Pons (tissue), 1 donor: ENCODE data around the gene ZNF77.
"Not testable (repeated sequence)": the region's sequence is repeated elsewhere in the genome, so short reads cannot be mapped to it uniquely, and the experiment has no call there.

Experiments
- DNase-seq: peaks from one replicate; pipeline ENCODE4 v3.0.0-alpha.2; 2016; ENCODE audit warnings: low spot score

The ZNF77 gene

DNA sequence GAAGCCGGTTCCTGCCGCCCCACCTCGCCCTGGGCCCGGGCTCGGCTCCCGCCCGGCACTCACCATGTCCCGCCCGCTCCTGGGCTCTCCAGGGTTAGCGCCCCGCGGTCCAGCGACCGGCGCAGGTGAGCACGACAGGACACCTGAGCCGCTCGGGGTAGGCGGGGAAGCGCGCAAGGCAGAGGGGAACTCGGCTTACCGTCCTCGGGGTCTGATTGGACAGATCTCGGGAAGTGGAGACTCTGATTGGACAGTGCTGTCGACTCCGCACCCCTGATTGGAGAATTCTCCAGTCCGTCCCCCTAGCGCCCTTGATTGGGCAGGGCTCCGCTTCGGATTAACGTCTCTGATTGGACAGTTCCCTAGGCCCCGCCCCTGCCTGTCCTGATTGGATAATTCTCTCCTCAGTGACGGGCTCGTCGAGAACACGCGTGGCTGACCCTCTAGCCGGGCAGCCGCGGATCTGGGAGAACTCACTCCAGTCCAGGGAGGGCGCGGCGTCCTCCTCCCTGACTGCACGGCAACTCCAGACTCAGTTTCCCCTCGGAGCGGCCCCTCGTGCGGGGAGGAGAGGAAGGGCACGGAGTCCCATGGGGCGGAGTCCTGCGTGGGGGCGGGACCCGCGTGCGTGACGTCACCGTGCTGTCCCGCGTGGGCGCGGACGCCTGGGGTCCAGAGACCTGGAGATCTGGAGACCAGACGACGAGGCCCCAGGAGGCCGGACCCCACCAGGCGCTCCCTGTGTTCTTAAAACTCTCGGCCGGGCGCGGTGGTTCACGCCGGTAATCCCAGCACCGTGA, at the start of gene ZNF77:
ZNF77 (minus strand) TSS at position 197 of the 800 bp plus-strand sequence; CDS start at position 66, 131 bp downstream.
- peak; percentile 99 for DNase-seq

DNA sequence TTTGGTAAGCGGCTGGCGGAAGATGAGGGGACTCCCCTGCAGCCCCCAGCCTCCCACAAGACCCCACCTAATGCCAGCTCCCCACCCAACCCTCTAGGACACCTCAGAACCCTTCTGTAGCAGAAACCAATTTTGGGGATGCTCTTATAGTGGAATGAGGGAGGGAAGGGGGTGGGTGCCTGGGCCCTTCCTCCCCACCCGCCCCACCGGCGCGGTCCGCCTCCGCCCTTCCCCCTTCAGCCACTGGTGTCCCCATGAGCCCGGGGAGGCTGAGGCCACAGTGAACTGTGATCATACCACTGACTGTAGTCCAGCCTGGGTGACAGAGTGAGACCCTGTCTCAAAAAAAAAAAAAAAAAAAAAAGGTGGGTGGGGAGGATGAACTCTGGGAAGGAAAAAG, 48.8 kb upstream of the ZNF77 start:
- DNase-seq = no peak

DNA sequence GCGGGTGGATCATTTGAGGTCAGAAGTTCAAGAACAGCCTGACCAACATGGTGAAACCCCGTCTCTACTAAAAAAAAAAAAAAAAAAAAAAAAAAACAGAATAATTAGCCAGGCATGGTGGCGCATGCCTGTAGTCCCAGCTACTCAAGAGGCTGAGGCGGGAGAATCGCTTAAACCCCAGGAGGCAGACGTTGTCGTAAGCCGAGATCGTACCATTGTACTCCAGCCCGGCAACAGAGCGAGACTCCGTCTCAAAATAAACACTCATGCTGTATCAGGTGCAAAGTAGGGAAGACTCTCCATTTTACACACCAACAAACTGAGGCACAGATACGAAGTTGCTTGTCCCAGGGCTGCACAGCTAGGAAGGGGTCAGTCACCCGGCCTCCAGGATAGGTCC, 48.2 kb upstream of the ZNF77 start:
- DNase-seq = no peak

DNA sequence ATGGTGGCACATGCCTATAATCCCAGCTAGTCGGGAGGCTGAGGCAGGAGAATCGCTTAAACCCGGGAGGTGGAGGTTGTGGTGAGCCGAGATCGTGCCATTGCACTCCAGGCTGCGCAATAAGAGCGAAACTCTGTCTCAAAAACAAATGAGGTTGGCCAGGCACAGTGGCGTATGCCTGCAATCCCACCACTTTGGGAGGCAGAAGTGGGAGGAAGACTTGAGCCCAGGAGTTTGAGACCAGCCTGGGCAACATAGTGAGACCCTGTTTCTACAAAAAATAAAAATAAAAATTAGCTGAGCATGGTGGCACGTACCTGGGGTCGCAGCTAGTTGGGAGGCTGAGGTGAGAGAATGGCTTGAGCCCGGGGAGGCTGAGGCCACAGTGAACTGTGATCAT, 47.6 kb upstream of the ZNF77 start:
- DNase-seq = not testable (repeated sequence)

DNA sequence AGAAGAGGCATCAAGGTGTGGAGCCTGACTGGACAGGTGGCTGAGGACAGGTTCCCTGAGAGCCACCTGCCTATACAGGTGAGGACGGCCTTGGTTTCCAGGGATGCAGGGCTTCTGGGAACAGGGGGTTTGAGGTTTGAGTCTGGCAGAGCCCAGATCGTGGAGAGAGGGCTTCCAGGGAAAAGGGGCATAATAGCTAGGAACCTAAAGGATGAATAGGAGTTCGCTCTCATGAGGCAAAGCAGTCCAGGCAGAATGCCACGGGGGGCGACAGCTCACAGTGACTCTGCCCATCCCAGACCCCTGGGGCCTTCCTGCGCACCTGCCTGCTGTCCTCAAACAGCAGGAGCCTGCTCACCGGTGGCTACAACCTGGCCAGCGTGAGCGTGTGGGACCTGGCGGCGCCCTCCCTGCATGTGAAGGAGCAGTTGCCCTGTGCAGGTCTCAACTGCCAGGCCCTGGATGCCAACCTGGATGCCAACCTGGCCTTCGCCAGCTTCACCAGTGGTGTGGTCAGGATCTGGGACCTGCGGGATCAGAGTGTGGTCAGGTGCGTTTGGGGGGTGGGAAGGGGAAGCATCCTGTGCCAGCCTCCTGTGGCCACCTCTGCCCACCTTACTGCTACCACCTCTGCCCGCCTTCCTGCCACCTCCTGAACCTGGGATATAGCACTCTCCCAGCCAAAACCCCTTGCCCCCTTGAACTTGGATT, 44.6 kb upstream of the ZNF77 start:
- DNase-seq = no peak

DNA sequence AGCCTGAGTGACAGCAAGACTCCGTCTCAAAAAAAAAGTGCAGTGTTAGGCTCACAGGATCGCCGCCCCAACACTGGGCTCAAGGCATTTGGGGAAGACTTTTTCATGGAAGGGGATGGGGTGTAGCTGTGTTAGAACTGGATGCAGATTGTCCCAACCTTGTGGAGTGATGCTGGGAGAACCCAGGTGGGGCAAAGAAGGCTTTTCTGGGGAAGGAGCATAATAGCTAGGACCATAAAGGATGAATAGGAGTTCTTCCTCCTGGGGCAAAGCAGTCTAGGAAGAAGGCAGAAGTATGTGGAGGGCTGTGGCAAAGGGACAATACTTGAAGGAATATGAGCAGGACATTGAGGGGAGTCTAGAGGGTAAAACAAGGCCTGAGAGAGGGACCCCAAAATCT, 43.8 kb upstream of the ZNF77 start:
- DNase-seq = no peak

DNA sequence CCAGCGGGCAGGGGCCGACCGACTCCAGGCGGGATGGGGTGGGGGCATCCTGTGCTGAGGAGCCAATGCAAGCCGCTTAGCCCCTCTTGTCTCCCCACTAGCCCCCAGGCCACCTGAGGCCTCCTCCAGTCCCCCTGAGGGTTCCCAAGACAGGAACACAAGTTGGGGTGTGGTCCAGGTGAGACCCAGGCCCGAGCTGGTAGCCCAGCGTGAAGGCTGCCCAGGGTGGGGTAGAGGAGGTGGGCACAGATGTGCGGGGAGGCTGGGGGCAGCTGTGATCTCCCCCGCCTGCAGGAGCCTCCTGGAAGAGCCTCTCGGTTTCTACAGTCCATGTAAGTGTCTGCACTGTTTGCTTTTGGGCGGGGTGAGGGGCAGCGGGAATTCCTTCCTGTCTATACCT, 43.0 kb upstream of the ZNF77 start:
- DNase-seq = no peak

DNA sequence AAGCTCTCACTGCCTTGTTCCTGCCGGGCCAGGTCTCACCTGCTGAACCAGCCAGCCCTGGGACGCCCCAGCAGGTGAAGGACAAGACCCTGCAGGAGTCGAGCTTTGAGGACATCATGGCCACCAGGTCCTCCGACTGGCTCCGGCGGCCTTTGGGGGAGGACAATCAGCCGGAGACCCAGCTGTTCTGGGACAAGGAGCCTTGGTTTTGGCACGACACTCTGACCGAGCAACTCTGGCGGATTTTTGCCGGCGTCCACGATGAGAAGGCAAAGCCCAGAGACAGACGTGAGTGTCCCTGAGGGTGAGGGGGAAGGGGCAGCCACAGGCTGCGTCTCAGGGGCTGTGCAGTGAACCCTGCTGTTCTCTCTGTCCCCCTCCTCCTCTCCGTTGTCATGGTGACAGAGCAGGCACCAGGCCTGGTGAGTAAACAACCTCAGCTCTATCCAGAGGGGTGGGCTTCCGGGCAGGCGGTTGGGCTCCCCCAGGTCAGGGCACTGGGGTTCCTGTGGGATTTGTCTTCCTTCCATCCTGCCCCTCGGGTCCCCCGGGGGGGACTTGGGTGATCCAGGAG, 42.3 kb upstream of the ZNF77 start:
- DNase-seq = no peak

DNA sequence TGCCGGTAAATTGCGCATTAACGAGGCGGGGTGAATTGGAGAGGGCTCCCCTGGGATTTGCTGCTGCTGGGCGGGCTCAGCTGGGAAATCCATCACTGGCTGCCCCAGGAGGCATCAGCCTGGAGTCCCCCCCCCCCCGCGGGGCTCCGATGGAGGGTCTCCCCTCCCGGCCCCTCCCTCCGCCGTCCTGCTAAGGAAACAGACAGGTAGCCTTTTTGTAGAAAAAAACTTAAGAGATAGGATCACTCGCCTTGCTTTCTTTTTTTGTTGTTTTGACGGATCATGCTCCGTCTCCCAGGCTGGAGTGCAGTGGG, 39.4 kb upstream of the ZNF77 start:
- DNase-seq = no peak

DNA sequence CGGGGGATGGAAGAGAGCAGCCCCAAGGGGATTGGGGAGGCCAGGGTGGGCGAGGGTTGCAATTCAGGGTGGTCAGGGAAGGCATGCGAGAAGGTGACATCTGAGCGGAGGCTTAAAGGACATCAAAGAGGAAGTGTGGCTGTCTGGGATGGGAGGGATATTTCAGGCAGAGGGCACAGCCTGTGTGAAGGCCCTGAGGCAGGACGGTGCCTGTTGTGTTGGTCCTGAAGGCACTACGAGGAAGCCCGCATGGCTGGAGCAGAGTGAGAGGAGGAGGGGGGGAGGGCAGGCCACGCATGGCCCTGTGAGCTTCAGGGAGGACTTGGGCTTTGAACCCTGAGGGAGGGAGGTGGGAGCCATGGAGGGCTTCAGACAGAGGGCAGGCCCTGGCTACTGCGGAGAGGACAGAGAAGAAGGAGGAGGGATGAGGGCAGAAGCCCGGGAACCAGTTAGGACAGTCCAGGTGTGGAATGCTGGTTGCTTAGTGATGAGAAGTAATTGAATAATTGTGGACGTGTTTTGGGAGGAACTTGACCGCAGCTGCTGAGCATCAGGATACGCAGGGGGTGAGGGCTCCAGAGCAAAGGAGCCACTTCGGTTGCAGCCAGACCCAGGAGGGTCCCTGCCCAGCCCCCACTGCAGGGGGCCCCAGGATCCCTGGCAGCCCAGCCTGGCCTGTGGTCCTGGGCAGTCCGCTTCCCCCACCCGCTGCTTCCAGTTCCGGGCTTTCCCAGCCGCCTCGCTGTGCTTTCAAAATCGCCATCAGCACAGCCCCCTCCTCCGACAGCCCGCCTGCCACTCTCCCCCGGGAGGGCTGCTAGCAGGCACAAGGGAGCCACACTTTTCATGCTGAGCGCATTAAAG, 38.8 kb upstream of the ZNF77 start:
- DNase-seq = peak; percentile 6

DNA sequence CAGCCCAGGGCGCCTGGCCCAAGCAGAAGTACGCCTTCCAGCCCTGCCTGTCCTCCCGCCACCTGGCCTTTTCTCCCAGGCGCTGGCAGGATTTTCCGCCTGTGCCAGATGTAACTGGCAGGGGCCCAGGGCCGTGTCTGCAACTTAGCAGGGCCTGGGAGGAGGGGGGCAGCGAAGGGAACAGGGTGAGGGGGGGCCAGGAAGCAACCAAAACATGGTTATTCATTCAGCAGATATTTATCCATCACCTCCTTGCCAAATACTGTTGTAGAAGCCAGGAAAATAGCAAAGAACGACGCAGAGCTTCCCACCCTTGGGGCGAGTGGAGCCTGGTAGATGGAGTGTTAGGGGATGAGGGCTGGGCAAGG, 38.2 kb upstream of the ZNF77 start:
- peak; percentile 53 for DNase-seq

DNA sequence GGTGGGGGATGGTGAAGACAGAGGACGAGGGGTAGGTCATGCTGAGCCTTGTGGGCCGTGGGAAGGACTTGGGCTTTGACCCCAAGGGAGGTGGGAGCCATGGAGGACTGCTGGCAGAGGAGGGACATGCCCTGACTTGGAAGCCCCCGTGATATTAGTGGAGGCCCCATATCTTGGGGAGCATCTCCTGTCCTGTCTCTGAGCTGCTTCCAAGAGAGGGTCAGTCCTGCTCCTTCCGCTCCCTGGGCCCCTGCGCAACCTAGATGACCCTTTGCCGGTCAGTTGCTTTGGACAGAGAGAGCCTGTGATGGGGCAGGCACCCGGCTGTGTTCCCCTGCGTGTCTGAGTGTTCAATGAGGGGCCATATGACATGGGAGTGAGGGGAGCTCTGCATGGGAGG, 37.8 kb upstream of the ZNF77 start:
- no peak for DNase-seq

DNA sequence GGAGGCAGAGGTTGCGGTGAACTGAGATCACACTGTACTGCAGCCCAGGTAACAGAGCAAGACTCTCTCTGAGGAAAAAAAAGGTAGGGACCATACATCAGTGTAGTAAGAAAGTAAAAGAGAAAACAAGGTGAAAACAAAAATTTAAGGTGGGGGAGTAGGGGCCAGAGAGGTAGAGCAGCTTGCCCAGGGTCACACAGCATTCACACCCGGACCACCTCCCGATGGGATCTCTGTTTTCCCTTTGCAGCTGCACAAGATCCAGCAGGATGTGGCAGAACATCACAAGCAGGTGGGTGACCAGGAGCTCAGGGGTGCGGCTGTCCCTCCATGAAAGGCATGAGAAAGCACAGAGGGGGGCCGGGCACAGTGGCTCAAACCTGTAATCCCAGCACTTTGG, 37.1 kb upstream of the ZNF77 start:
- DNase-seq = no peak

DNA sequence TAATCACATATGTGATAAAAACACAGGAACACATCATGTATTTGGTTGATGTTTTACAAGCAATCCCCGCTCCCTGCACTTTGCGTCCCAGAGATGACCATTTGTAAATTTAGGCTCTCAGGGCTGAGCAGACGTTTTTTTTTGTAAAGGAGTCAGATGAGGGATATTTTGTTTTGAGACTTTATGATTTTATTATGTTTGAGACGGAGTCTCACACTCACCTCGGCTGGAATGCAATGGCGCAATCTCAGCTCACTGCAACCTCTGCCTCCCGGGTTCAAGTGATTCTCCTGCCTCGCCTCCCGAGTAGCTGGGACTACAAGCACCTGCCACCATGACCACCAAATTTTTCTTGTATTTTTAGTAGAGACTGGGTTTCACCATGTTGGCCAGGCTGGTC, 34.0 kb upstream of the ZNF77 start:
- DNase-seq = no peak

DNA sequence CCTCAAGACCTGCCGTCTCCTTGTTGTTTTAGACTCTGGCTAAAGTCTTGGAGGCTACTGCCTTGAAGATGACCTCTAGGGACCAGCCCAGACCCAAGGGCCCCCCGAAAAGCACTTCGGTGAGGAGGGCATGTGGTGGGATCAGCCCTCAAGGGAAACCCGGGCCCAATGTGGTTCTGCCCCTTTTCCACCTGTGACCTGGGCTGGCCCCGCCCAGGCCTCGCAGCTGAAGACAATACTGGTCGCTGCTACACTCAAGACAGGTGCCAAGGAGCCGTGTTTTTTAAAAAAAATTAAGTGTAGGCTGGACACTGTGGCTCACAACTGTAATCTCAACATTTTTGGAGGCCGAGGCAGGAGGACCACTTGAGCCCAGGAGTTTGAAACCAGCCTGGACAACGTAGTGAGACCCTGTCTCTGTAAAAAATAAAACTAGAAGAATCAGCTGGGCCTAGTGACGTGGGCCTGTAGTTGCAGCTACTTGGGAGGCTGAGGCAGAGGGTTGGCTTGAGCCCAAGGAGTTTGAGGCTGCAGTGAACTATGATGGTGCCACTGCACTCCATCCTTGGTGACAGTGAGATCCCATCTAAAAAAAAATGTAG, 33.5 kb upstream of the ZNF77 start:
- DNase-seq = no peak

DNA sequence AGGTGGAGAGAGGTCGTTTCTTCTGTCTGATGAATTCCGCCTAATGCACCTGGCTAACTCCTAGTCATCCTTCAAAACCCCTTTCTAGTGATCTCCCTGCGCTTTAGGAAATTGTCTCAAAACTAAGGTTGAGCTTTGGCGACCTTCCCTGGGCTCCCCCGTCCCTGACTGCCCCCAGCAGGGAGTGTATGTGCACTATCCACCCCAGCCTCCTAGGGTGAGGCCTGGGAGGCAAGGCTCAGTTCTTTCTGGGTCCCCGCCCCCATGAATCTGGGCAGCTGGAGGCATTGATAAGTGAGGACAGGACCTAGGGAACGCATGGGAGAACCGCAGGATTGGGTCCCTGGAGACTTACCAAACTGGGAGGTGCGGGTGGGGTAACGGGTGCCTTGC, 33.0 kb upstream of the ZNF77 start:
- no peak for DNase-seq

DNA sequence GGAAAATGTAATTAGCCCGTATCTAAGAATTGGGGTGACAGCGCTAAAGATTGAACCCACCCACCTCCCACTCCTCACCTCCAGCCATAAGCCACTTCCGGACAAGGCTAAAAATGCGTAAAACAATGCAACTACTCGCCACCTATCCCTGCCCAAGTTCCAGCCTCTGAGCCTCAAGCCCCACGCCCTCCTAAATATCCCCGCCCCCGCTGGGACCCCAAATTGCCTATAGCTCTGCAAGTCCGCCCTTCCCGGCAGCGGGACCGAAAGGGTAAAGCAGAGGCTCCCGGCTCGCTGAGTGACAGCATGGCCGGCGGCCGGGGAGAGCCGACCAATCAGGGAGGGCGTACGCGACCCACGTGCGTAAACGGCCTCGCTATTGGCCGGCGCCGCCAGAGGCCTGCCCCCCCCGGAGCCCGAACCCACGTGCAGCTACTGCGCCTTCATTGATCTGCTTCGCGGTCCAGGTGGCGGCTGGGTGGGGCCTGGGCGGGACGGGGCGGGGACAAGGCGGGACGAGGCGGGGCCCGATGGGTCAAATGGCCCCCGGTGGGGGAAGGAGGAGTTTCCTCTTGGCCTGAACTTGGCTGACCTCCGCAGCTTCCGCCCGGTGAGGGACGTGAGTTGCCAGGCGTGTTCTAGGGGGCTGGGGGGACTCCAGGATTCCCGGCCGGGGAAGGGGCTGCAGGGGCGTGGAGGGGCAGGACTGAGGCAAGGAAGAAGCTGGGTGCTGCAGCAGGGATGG, 32.4 kb upstream of the ZNF77 start, which contains the start of gene TLE6:
TLE6 (plus strand) TSS at position 564 of the 745 bp plus-strand sequence. CDS start 670 bp downstream, outside the sequence.
- peak; percentile 87 for DNase-seq

DNA sequence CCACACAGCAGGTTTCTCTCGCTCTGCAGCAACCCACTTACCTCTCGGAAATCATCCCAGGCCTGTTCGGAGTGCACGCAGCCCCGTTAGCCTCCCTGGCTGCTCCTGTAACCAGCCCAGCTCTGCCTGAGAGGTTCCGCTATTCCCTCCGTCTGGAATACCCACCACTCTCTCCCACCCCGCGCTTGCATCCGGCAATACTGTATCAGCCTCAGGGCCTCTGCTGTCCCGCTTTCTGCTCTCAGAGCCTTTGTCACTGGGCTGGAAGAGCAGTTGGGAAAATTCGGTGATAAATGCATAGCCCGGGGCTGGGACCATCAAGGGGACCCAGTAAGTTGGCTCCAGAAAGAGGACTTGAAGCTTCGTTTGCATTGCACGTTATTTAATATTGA, 31.8 kb upstream of the ZNF77 start:
- no peak for DNase-seq

DNA sequence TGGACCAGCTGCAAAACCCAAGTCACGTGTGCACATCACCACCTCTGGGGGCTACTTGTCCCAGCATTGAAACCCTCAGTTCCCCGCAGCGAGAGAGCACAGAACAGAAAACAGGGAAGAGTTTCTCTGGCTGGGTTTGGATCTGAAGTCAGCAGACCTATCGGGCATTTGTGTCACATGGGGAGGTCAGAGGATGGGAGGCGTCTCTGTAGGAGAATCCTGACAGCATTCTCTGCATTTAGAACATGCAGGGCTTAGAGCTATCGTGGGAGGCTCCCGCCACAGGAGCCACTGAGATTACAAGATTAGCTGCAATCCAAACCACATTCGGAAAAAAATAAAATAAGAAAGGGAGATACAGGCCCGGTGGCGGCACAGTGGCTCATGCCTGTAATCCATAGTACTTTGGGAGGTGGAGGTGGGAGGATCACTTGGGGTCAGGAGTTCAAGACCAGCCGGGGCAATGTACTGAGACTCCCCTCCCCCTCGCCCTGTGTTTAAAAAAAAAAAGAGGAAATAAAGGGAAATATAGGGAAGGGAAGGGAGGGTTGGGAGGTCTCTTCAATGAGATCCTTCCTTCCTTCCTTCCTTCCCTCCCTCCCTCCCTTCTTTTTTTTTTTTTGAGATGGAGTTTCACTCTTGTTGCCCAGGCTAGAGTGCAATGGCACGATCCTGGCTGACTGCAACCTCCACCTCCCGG, 29.7 kb upstream of the ZNF77 start:
- DNase-seq = no peak

DNA sequence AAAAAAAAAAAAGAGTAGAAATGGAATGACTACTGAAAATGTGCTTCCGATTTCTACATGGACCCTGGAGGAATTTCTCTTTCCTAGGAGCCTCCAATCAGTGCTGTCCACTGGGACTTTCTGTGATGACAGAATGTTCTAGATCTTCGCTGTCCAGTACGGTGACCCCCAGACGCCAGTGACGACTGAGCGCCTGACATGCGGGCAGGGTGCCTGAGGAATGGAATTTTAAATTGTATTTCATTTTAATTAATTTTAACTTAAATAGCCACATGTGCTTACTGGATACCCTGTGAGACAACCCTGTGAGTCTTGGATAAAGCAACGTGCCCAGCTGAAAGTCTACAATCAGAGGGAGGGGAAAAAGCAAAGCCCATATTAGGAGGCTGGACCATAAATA, 28.5 kb upstream of the ZNF77 start:
- no peak for DNase-seq
